Fibroblast of lung (primary cell): Measurements from ENCODE around the gene DIP2C. TPM values are rescaled to one million over a fixed set of nuclear protein-coding genes. Genes with fewer than 3 reads are reported as not detected.

Source experiments
- DNase-seq, 2 donors: peaks; one replicate each; pipeline versions ENCODE4 v3.0.0 to v3.0.0-alpha.2; 2010; ENCODE audit warnings: low read depth in 2 of 2
- H2AFZ ChIP-seq: 2 replicates; pipeline ENCODE4 v1.5.1; 2012; ENCODE audit warnings: low read length, control low read depth, inconsistent platforms
- H3K27ac ChIP-seq: 2 replicates; pipeline ENCODE4 v1.5.1; 2011; ENCODE audit warnings: low read length, control low read depth; ENCODE audit not compliant: insufficient read depth
- H3K27me3 ChIP-seq: 2 replicates; pipeline ENCODE4 v1.5.1; 2011; ENCODE audit warnings: mild to moderate bottlenecking, low read length; ENCODE audit not compliant: control insufficient read depth, insufficient read depth
- H3K36me3 ChIP-seq: 2 replicates; pipeline ENCODE4 v1.5.1; 2011; ENCODE audit warnings: low read length; ENCODE audit not compliant: control insufficient read depth, insufficient read depth
- H3K4me1 ChIP-seq: 2 replicates; pipeline ENCODE4 v1.5.1; 2011; ENCODE audit warnings: low read length; ENCODE audit not compliant: control insufficient read depth, insufficient read depth; ENCODE audit errors: extremely low read depth
- H3K4me2 ChIP-seq: 2 replicates; pipeline ENCODE4 v1.5.1; 2011; ENCODE audit warnings: low read length, control low read depth; ENCODE audit not compliant: insufficient read depth; ENCODE audit errors: extremely low read depth
- H3K4me3 ChIP-seq, 4 experiments: fragments of 200-600 bp in 1 of 4; sonication (generic) in 1 of 4; replicated peaks in 1 of 4; 2 replicates each; pipeline ENCODE4 v1.5.1; 2011 to 2016; ENCODE audit warnings: low read length in 4 of 4, low read depth in 3 of 4, mild to moderate bottlenecking in 3 of 4, control low read depth in 2 of 4, inconsistent platforms in 1 of 4, mixed read lengths in 1 of 4; ENCODE audit not compliant: insufficient read depth in 1 of 4; ENCODE audit errors: control extremely low read depth in 1 of 4
- H3K79me2 ChIP-seq: 2 replicates; pipeline ENCODE4 v1.5.1; 2012; ENCODE audit warnings: mild to moderate bottlenecking, low read length, inconsistent platforms; ENCODE audit not compliant: control insufficient read depth, insufficient read depth
- H3K9ac ChIP-seq: 2 replicates; pipeline ENCODE4 v1.5.1; 2011; ENCODE audit warnings: mild to moderate bottlenecking, low read length, control low read depth; ENCODE audit not compliant: insufficient read depth
- H3K9me3 ChIP-seq: 2 replicates; pipeline ENCODE4 v1.5.1; 2012; ENCODE audit warnings: low read depth, low read length; ENCODE audit not compliant: control insufficient read depth, insufficient read depth
- H4K20me1 ChIP-seq: 2 replicates; pipeline ENCODE4 v1.5.1; 2011; ENCODE audit warnings: low read length; ENCODE audit not compliant: control insufficient read depth, insufficient read depth; ENCODE audit errors: extremely low read depth
- EZH2 ChIP-seq: IDR thresholded peaks from 2 replicates; pipeline ENCODE4 v1.5.1; 2012; ENCODE audit warnings: low read length, control low read depth, mild to moderate bottlenecking; ENCODE audit errors: missing control alignments
- polyA plus RNA-seq, 2 donors: library from polyadenylated mRNA; depleted of rRNA in 1 of 2; stranded (reverse) in 1 of 2; unstranded in 1 of 2; fragments of >200 nt; gene quantifications; 2 replicates each; pipeline ENCODE4 v1.2.1, GENCODE V29; 2011 to 2012; ENCODE audit warnings: missing spikeins in 1 of 2
- total RNA-seq: library from RNA; depleted of rRNA; stranded (reverse); fragments of >200 nt; gene quantifications from 2 replicates; pipeline ENCODE4 v1.2.1, GENCODE V29; 2014
- TF ChIP-seq, protein P1 (sequence below), 2 donors: IDR thresholded peaks in 1 of 2; conservative IDR thresholded peaks in 1 of 2; 1 replicate in 1 of 2; 2 replicates in 1 of 2; pipeline ENCODE4 v1.5.1; 2011 to 2012; ENCODE audit warnings: low read length in 2 of 2, control low read depth in 1 of 2, inconsistent platforms in 1 of 2, low read depth in 1 of 2, mild to moderate bottlenecking in 1 of 2

Gene DIP2C
- total and polyA plus RNA-seq, 2 donors (not counting 1 experiment from before 2014, with no cell fraction given): 10.7 to 18.3 TPM

- Histone ChIP-seq H3K36me3 (peaks cover 3% of the 10 kb centered on the region), H3K4me1 (peaks cover 17% of the 10 kb centered on the region), H4K20me1 (no peaks in the 10 kb centered on the region), H3K9me3 (no peaks in the 10 kb centered on the region), H3K4me3 (no peak overlapping the region), H3K27me3 (no peaks in the 10 kb centered on the region), H2AFZ (no peak overlapping the region), H3K9ac (no peak overlapping the region), H3K79me2 (no peaks in the 10 kb centered on the region), H3K27ac (peak overlapping the region; percentile 40), H3K4me2 (peak overlapping the region; percentile 61)
- peak; percentile 81 to 98 for DNase-seq
- TF ChIP-seq EZH2: no peak
- TF ChIP-seq, protein P1, sequence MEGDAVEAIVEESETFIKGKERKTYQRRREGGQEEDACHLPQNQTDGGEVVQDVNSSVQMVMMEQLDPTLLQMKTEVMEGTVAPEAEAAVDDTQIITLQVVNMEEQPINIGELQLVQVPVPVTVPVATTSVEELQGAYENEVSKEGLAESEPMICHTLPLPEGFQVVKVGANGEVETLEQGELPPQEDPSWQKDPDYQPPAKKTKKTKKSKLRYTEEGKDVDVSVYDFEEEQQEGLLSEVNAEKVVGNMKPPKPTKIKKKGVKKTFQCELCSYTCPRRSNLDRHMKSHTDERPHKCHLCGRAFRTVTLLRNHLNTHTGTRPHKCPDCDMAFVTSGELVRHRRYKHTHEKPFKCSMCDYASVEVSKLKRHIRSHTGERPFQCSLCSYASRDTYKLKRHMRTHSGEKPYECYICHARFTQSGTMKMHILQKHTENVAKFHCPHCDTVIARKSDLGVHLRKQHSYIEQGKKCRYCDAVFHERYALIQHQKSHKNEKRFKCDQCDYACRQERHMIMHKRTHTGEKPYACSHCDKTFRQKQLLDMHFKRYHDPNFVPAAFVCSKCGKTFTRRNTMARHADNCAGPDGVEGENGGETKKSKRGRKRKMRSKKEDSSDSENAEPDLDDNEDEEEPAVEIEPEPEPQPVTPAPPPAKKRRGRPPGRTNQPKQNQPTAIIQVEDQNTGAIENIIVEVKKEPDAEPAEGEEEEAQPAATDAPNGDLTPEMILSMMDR (conservative IDR thresholded peaks at IDR 0.05 in 1 of 2, IDR thresholded peaks at IDR 0.05 in 1 of 2; ENCODE audit: low read depth in 1 of 2, low read length in 2 of 2): no peak
These were observed 372.1 kb downstream of the DIP2C start for GRCh38 chr10:317271-317769.

DNA sequence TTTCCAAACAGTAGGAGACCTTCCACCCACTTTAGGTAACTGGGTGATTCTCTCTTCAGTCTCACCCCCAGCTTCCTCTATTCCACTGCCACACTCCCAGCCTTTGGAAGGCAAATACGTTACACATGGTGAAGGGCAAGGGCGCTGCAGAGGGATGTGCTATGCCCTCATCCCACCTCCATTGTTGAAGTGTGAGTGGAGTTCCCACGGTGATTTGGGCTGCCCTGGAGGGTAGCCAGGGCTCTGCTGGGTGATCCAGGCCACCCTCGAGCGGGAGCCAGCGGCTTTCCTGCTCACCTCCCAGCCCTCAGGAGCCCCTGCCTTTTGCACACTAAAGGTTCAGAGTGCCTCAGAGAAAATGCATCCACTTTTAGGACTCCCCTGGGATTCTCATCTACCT, 373.1 kb downstream of the DIP2C start:
- Histone ChIP-seq H3K27ac (no peak overlapping the region), H3K79me2 (no peaks in the 10 kb centered on the region), H3K4me3 (no peak overlapping the region), H4K20me1 (no peaks in the 10 kb centered on the region), H3K4me1 (peaks cover 17% of the 10 kb centered on the region), H2AFZ (no peak overlapping the region), H3K27me3 (no peaks in the 10 kb centered on the region), H3K4me2 (no peak overlapping the region), H3K36me3 (peaks cover 3% of the 10 kb centered on the region), H3K9ac (no peak overlapping the region), H3K9me3 (no peaks in the 10 kb centered on the region)
- TF ChIP-seq EZH2: no peak
- TF ChIP-seq, protein P1 (conservative IDR thresholded peaks at IDR 0.05 in 1 of 2, IDR thresholded peaks at IDR 0.05 in 1 of 2; ENCODE audit: low read depth in 1 of 2, low read length in 2 of 2): no peak
- DNase-seq: no peak

- Histone ChIP-seq H3K79me2 (no peaks in the 10 kb centered on the region), H3K36me3 (peaks cover 3% of the 10 kb centered on the region), H4K20me1 (no peaks in the 10 kb centered on the region), H3K9ac (no peak overlapping the region), H2AFZ (no peak overlapping the region), H3K4me1 (peaks cover 17% of the 10 kb centered on the region), H3K27me3 (no peaks in the 10 kb centered on the region), H3K9me3 (no peaks in the 10 kb centered on the region), H3K27ac (no peak overlapping the region), H3K4me2 (no peak overlapping the region), H3K4me3 (no peak overlapping the region)
- TF ChIP-seq, protein P1 (conservative IDR thresholded peaks at IDR 0.05 in 1 of 2, IDR thresholded peaks at IDR 0.05 in 1 of 2; ENCODE audit: low read depth in 1 of 2, low read length in 2 of 2): no peak
- TF ChIP-seq EZH2: no peak
- DNase-seq: peak; percentile 51 to 63
These were observed 374.6 kb downstream of the DIP2C start for GRCh38 chr10:314871-315270.
